Adrenal gland (tissue), 5 donors: ENCODE results near the gene TACC2.

ENCODE experiments used
- CTCF ChIP-seq, 6 experiments: fragments of 450-650 bp in 4 of 6; fragments of 200-600 bp in 2 of 6; sonication (generic) in 1 of 6; IDR thresholded peaks; 1 replicate in 5 of 6; 2 replicates in 1 of 6; pipeline versions ENCODE4 v1.5.1 to v1.8.0; 2016 to 2021; ENCODE audit warnings: antibody characterized with exemption in 6 of 6, mild to moderate bottlenecking in 2 of 6, moderate library complexity in 1 of 6
- POLR2A ChIP-seq, 2 donors: fragments of 450-650 bp; IDR thresholded peaks; one replicate each; pipeline ENCODE4 v1.6.1; 2017; ENCODE audit warnings: antibody characterized with exemption in 2 of 2, mild to moderate bottlenecking in 2 of 2, moderate library complexity in 1 of 2
- donor health status: DM: no; HTN: no; CAD: no.

DNA sequence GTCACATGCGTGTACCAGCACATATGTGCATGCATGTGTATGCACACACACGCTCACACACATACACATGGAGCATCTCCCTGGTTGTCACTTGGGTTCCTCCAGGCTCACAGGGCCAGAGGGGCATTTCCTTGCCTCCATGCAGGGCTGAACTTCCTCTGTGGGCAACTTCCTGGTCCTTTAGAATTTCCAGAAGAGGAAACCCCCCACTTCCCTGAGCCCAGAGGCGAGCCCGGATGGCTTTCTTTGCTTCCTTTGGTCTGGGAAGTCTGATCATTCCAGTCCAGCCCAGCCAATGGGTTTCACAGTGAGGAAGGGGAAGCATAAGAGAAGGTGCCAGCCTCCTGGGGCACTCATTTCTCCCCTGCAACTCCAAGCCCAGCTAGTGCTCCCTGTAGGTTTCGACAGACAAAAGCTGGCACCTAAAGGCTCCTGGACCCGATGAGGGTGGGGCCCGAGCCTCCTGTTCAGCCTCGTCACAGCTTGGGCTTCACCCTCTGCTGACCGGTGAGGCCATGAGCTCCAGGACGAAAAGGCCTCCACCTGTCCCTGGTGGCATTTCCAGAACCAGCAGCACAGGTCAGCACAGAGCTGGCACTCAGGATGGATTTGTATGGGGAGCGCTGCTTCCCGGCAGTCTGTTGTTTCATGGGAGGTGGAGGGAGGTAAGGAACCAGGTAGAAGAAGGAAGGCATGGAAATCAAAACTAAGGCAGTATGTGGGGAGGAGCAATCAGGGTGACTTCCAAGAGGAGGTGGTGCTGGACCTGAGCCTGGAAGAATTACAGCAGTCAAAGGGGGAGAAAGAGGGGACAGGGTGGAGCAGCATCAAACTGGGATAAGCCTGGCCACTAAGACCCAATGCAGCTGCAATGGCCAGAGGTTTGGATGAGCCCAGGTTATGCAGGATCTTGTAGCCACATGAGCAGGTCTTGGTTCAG lies 305.8 kb downstream of the TACC2 start:
- TF ChIP-seq CTCF (IDR thresholded peaks at IDR 0.05) (no peak), POLR2A (IDR thresholded peaks at IDR 0.05) (no peak)
